OCI-LY7 (cell line): ENCODE data around the gene NDOR1.

ENCODE experiments used
- CTCF ChIP-seq: fragments of 200-600 bp; sonication (generic); conservative IDR thresholded peaks from 2 replicates; pipeline ENCODE4 v1.5.1; 2014; ENCODE audit warnings: mild to moderate bottlenecking, antibody characterized with exemption, low read length, moderate library complexity, mixed read lengths
- EZH2phosphoT487 ChIP-seq: fragments of 200-600 bp; sonication (generic); IDR thresholded peaks from 2 replicates; pipeline ENCODE4 v1.6.1; 2018; ENCODE audit warnings: low read depth, borderline replicate concordance, mild to moderate bottlenecking, mixed run types, antibody characterized with exemption, low read length, moderate library complexity, mixed read lengths

- TF ChIP-seq CTCF (no peak), EZH2phosphoT487 (no peak)
Observed at GRCh38 chr9:137186385-137186784, 19.1 kb upstream of the NDOR1 start.
